Measurements from ENCODE around the gene MGLL.

The MGLL gene

GRCh38 chr3:127772273-127772672, 50.0 kb downstream of the MGLL start:
- no peak for DNase-seq

- DNase-seq, result no peak
Observed at GRCh38 chr3:127771746-127772145, 50.6 kb downstream of the MGLL start.

- DNase-seq, result no peak
Observed at GRCh38 chr3:127770671-127771355, 51.5 kb downstream of the MGLL start.

- no peak for DNase-seq
Observed at GRCh38 chr3:127769284-127770081, 52.8 kb downstream of the MGLL start.

GRCh38 chr3:127768346-127769008, 53.8 kb downstream of the MGLL start:
- no peak for DNase-seq

GRCh38 chr3:127767126-127767525, 55.2 kb downstream of the MGLL start:
- no peak for DNase-seq

- DNase-seq, result no peak
Observed at GRCh38 chr3:127765735-127766134, 56.6 kb downstream of the MGLL start.

GRCh38 chr3:127764841-127765362, 57.4 kb downstream of the MGLL start:
- no peak for DNase-seq

- no peak for DNase-seq
Observed at GRCh38 chr3:127764301-127764700, 58.0 kb downstream of the MGLL start.

- DNase-seq, result no peak
Observed at GRCh38 chr3:127763816-127764215, 58.5 kb downstream of the MGLL start.

GRCh38 chr3:127763337-127763736, 59.0 kb downstream of the MGLL start:
- DNase-seq, result no peak

GRCh38 chr3:127762787-127763105, 59.6 kb downstream of the MGLL start:
- no peak for DNase-seq

GRCh38 chr3:127762077-127762786, 60.1 kb downstream of the MGLL start:
- no peak for DNase-seq

GRCh38 chr3:127761441-127761801, 60.9 kb downstream of the MGLL start:
- DNase-seq, result no peak

GRCh38 chr3:127760791-127761440, 61.4 kb downstream of the MGLL start:
- no peak for DNase-seq

- no peak for DNase-seq
Observed at GRCh38 chr3:127760361-127760760, 62.0 kb downstream of the MGLL start.

GRCh38 chr3:127759826-127760225, 62.5 kb downstream of the MGLL start:
- DNase-seq, result no peak

- no peak for DNase-seq
Observed at GRCh38 chr3:127758013-127758412, 64.3 kb downstream of the MGLL start.

- no peak for DNase-seq
Observed at GRCh38 chr3:127755305-127755681, 67.0 kb downstream of the MGLL start.

GRCh38 chr3:127754411-127755304, 67.7 kb downstream of the MGLL start:
- no peak for DNase-seq

- no peak for DNase-seq
Observed at GRCh38 chr3:127753898-127754410, 68.4 kb downstream of the MGLL start.
